Progenitor cell of endocrine pancreas (in vitro differentiated cells): ENCODE results near the gene KSR2. TPM values are rescaled to one million over a fixed set of nuclear protein-coding genes. Genes with fewer than 3 reads are reported as not detected.

Experiments used
- DNase-seq: peaks from one replicate; pipeline ENCODE4 v3.0.0; 2021; ENCODE audit warnings: low spot score; ENCODE audit not compliant: unreplicated experiment
- H3K27ac Mint-ChIP-seq: 2 replicates; pipeline ENCODE4 v1.8.0; 2021; ENCODE audit warnings: mild to moderate bottlenecking, moderate library complexity, mixed read lengths
- H3K27me3 Mint-ChIP-seq: 2 replicates; pipeline ENCODE4 v1.8.0; 2021; ENCODE audit warnings: mixed read lengths
- H3K36me3 Mint-ChIP-seq: 2 replicates; pipeline ENCODE4 v1.8.0; 2022; ENCODE audit warnings: mixed read lengths; ENCODE audit not compliant: insufficient read depth
- H3K4me1 Mint-ChIP-seq: 2 replicates; pipeline ENCODE4 v1.8.0; 2021; ENCODE audit warnings: low read depth, mixed read lengths
- H3K4me3 Mint-ChIP-seq: 2 replicates; pipeline ENCODE4 v1.8.0; 2021; ENCODE audit warnings: low read depth, mild to moderate bottlenecking, moderate library complexity, mixed read lengths
- H3K9me3 Mint-ChIP-seq: 2 replicates; pipeline ENCODE4 v1.8.0; 2021; ENCODE audit warnings: low read depth, mixed read lengths
- total RNA-seq: library from RNA; stranded (reverse); gene quantifications from 2 replicates; pipeline ENCODE4 v1.2.1, GENCODE V29; 2021
- TF ChIP-seq, protein P1 (sequence below): fragments of 200-600 bp; sonication (generic); IDR thresholded peaks from one replicate; pipeline ENCODE4 v1.5.0; 2021; ENCODE audit warnings: antibody characterized with exemption, mild to moderate bottlenecking; ENCODE audit not compliant: unreplicated experiment

Gene KSR2
- total RNA-seq, 1 donor from 2014 or later: 1.8 TPM

DNA sequence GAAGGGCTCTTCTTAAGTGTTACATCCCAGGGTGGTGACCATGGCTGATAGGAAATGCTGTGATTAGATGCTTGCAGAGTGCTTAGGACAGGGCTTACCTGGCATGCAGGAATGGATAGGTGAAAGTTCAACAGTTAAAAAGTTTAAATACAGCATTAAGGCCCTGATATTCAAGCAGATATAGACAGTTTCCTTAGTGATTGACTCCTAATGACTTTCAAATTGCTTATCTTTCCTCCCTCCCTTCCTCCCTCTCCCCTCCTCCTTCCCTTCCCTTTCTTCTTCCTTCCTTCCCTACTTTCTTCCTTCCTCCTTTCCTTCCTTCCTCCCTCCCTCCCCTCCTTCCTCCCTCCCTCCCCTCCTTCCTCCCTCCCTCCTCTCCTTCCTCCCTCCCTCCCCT is 362.8 kb downstream of the KSR2 start:
- H3K4me3 Mint-ChIP-seq: no peak overlapping the region
- H3K27me3 Mint-ChIP-seq: peaks cover 21% of the 10 kb centered on the region
- TF ChIP-seq, protein P1, sequence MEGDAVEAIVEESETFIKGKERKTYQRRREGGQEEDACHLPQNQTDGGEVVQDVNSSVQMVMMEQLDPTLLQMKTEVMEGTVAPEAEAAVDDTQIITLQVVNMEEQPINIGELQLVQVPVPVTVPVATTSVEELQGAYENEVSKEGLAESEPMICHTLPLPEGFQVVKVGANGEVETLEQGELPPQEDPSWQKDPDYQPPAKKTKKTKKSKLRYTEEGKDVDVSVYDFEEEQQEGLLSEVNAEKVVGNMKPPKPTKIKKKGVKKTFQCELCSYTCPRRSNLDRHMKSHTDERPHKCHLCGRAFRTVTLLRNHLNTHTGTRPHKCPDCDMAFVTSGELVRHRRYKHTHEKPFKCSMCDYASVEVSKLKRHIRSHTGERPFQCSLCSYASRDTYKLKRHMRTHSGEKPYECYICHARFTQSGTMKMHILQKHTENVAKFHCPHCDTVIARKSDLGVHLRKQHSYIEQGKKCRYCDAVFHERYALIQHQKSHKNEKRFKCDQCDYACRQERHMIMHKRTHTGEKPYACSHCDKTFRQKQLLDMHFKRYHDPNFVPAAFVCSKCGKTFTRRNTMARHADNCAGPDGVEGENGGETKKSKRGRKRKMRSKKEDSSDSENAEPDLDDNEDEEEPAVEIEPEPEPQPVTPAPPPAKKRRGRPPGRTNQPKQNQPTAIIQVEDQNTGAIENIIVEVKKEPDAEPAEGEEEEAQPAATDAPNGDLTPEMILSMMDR: no peak
- no peaks in the 10 kb centered on the region for H3K9me3 Mint-ChIP-seq
- no peaks in the 10 kb centered on the region for H3K36me3 Mint-ChIP-seq
- H3K4me1 Mint-ChIP-seq: no peaks in the 10 kb centered on the region
- DNase-seq: no peak
- peak overlapping the region; percentile 31 for H3K27ac Mint-ChIP-seq

DNA sequence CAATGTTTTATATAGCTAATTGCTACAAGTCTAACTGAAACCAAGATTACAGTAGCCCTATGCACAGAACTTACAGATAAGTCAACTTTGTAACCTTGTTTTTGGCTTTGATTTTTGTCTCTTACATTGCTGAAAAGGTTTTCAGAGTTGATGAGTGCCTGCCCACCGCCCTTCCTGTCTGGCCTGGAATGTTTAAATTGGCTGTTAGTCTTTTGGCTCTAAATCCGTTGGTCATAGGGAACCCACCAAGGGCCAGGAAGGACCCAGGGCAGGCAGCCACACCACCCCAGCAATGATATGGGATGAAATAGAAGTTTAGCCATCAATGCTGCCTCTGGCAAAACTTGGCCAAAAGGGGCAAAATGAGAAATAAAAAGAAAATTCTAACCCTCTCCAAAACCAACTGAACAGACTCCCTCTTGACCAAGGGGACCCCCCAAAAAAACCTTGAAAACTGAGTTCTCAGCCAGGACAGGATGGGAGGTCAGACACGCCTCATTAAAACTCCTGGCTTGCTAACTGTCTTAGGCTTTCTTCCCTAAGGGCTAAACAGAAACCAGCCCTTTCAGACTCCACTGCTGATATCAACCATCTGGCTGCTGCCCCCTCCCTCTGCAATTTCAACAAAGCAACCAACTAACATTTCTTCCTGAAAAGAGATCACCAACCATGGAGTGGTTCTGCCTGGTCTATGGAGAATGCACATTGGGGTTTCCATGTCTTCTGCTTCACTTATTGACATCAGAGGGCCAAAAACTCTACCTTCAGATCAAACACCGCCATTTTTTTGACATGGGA is 365.3 kb downstream of the KSR2 start:
- H3K36me3 Mint-ChIP-seq: no peaks in the 10 kb centered on the region
- no peak for DNase-seq
- peaks cover 19% of the 10 kb centered on the region for H3K27me3 Mint-ChIP-seq
- no peak overlapping the region for H3K4me3 Mint-ChIP-seq
- no peaks in the 10 kb centered on the region for H3K9me3 Mint-ChIP-seq
- H3K4me1 Mint-ChIP-seq: peaks cover 16% of the 10 kb centered on the region
- H3K27ac Mint-ChIP-seq: no peak overlapping the region
- TF ChIP-seq, protein P1: no peak

DNA sequence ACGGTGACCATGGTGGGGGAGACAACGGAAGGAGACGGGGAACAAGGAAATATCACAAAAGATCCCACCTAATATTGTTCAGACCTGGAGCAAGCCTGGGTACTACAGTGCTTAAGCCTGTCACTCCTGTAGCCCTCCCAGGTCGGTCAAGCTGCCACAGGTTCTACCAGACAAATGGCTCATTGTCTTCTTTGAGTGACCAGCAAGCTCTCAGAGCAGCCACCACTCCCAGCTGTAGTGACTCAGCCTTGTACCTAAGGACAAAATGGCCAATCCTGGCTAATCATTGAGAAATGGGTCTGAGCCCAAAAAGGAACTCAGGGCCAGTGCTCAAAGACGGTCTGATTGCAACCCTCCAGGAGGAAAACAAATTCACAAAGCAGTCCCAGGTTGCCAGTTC is 368.9 kb downstream of the KSR2 start:
- no peak overlapping the region for H3K4me3 Mint-ChIP-seq
- H3K27me3 Mint-ChIP-seq: peaks cover 10% of the 10 kb centered on the region
- no peaks in the 10 kb centered on the region for H3K36me3 Mint-ChIP-seq
- no peaks in the 10 kb centered on the region for H3K9me3 Mint-ChIP-seq
- TF ChIP-seq, protein P1: no peak
- no peak for DNase-seq
- H3K27ac Mint-ChIP-seq: peak overlapping the region; percentile 10
- H3K4me1 Mint-ChIP-seq: peaks cover 22% of the 10 kb centered on the region

DNA sequence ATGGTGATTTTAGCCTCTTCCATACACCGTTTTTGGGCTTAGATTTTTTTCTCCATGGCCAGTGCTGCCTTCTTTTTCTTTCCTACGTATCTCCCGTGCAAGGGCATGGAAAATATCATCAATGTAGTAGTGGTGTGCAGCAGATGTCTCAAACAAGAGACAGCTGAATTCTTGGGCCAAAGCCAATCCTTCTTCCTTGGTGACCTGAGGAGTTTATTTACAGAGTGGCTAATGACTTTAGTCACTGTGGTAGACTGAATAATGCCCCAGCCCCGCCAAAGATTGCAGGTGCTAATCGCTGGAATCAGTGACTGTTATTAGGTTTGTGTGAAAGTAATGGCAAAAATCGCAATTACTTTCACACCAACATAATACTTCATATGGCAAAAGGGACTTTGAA is 371.8 kb downstream of the KSR2 start:
- H3K4me1 Mint-ChIP-seq: peaks cover 37% of the 10 kb centered on the region
- TF ChIP-seq, protein P1: no peak
- H3K4me3 Mint-ChIP-seq: no peak overlapping the region

GRCh38 chr12:117595751-117596150 is 373.0 kb downstream of the KSR2 start:
- Mint-ChIP-seq H3K9me3 (no peaks in the 10 kb centered on the region), H3K27me3 (peaks cover 31% of the 10 kb centered on the region), H3K4me1 (peaks cover 37% of the 10 kb centered on the region), H3K36me3 (no peaks in the 10 kb centered on the region), H3K27ac (no peak overlapping the region), H3K4me3 (no peak overlapping the region)
- no peak for DNase-seq
- TF ChIP-seq, protein P1: no peak

More for the DNA sequence above, 371.8 kb downstream of the KSR2 start:
- Mint-ChIP-seq H3K36me3 (no peaks in the 10 kb centered on the region), H3K27ac (no peak overlapping the region), H3K27me3 (peaks cover 24% of the 10 kb centered on the region), H3K9me3 (no peaks in the 10 kb centered on the region)
- no peak for DNase-seq
